Fibroblast of skin of abdomen (primary cell): ENCODE data around the gene SPATA12.

ENCODE experiments used
- DNase-seq: peaks from one replicate; pipeline ENCODE4 v3.0.0-alpha.2; 2013

Gene SPATA12

GRCh38 chr3:57085211-57085610 lies 24.7 kb downstream of the SPATA12 start:
- DNase-seq: no peak

- DNase-seq: no peak
Observed at GRCh38 chr3:57086201-57086600, 25.7 kb downstream of the SPATA12 start.

- no peak for DNase-seq
Observed at GRCh38 chr3:57087361-57088092, 27.1 kb downstream of the SPATA12 start.

GRCh38 chr3:57088503-57088902 lies 28.0 kb downstream of the SPATA12 start:
- no peak for DNase-seq

- no peak for DNase-seq
Observed at GRCh38 chr3:57089043-57089442, 28.6 kb downstream of the SPATA12 start.

GRCh38 chr3:57091521-57092273 lies 31.2 kb downstream of the SPATA12 start:
- DNase-seq: peak; percentile 57

- no peak for DNase-seq
Observed at GRCh38 chr3:57093489-57093888, 33.0 kb downstream of the SPATA12 start.

GRCh38 chr3:57093971-57094535 lies 33.6 kb downstream of the SPATA12 start:
- DNase-seq: no peak

- peak; percentile 62 for DNase-seq
Observed at GRCh38 chr3:57094575-57094974, 34.1 kb downstream of the SPATA12 start.

GRCh38 chr3:57095363-57095762 lies 34.9 kb downstream of the SPATA12 start:
- no peak for DNase-seq

- no peak for DNase-seq
Observed at GRCh38 chr3:57097536-57097935, 37.1 kb downstream of the SPATA12 start.

GRCh38 chr3:57098418-57099310 lies 38.2 kb downstream of the SPATA12 start:
- no peak for DNase-seq

GRCh38 chr3:57100046-57100695 lies 39.7 kb downstream of the SPATA12 start:
- peak; percentile 59 for DNase-seq

GRCh38 chr3:57105585-57105984 lies 45.1 kb downstream of the SPATA12 start:
- no peak for DNase-seq

GRCh38 chr3:57108684-57109083 lies 48.2 kb downstream of the SPATA12 start:
- no peak for DNase-seq

GRCh38 chr3:57109437-57110199 lies 49.2 kb downstream of the SPATA12 start:
- no peak for DNase-seq

- no peak for DNase-seq
Observed at GRCh38 chr3:57110214-57110613, 49.8 kb downstream of the SPATA12 start.

GRCh38 chr3:57110798-57111197 lies 50.3 kb downstream of the SPATA12 start:
- DNase-seq: no peak

GRCh38 chr3:57112206-57112605 lies 51.7 kb downstream of the SPATA12 start:
- no peak for DNase-seq

GRCh38 chr3:57116501-57116900 lies 56.0 kb downstream of the SPATA12 start:
- DNase-seq: no peak

GRCh38 chr3:57118254-57118653 lies 57.8 kb downstream of the SPATA12 start:
- DNase-seq: no peak
